B cell (primary cell): ENCODE data around the gene MBNL1. TPM values are rescaled to one million over a fixed set of nuclear protein-coding genes. Genes with fewer than 3 reads are reported as not detected.

ENCODE experiments used
- ATAC-seq: fragments of 200-7000 bp; cut with Tn5 transposase; one replicate; pipeline ENCODE4 v1.10.0; 2021; ENCODE audit warnings: low read depth, mild to moderate bottlenecking, moderate number of reproducible peaks, moderate library complexity
- CTCF ChIA-PET: fragments of 350-600 bp; sonication (Branson Sonifier 250); formaldehyde crosslinking; loops from one replicate; lab custom pipeline; 2021; ENCODE audit warnings: antibody characterized with exemption, inconsistent platforms; lab: Charles Lee
- POLR2A ChIA-PET: fragments of 350-600 bp; sonication (Branson Sonifier 250); formaldehyde crosslinking; loops from one replicate; lab custom pipeline; 2021; ENCODE audit warnings: antibody characterized with exemption; lab: Charles Lee
- DNase-seq: peaks from one replicate; pipeline ENCODE4 v3.0.0; 2013
- H2AFZ ChIP-seq: 2 replicates; pipeline ENCODE4 v1.6.1; 2012; ENCODE audit warnings: mild to moderate bottlenecking, low read depth, low read length; ENCODE audit not compliant: insufficient read depth, poor library complexity, severe bottlenecking
- H3K27ac ChIP-seq, 2 donors: 1 replicate in 1 of 2; 2 replicates in 1 of 2; pipeline ENCODE4 v1.5.1; 2012 to 2013; ENCODE audit warnings: low read length in 2 of 2, mild to moderate bottlenecking in 2 of 2, moderate library complexity in 1 of 2
- H3K27me3 ChIP-seq, 4 experiments: fragments of 200-600 bp in 1 of 4; sonication (generic) in 1 of 4; replicated peaks in 1 of 4; 1 replicate in 2 of 4; 2 replicates in 2 of 4; pipeline versions ENCODE4 v1.6.1 to v1.7.0; 2013 to 2016; ENCODE audit warnings: low read length in 3 of 4, mild to moderate bottlenecking in 2 of 4, mixed read lengths in 1 of 4, moderate library complexity in 1 of 4; ENCODE audit not compliant: insufficient read depth in 4 of 4, control insufficient read depth in 3 of 4; ENCODE audit errors: control extremely low read depth in 1 of 4
- H3K36me3 ChIP-seq, 2 experiments: replicated peaks in 1 of 2; 1 replicate in 1 of 2; 2 replicates in 1 of 2; pipeline versions ENCODE4 v1.6.1 to v1.7.1; 2013; ENCODE audit warnings: low read length in 1 of 2; ENCODE audit not compliant: insufficient read depth in 2 of 2, control insufficient read depth in 1 of 2; ENCODE audit errors: control extremely low read depth in 1 of 2, extremely low read depth in 1 of 2
- H3K4me1 ChIP-seq, 2 donors: fragments of 200-600 bp in 1 of 2; sonication (generic) in 1 of 2; 1 replicate in 1 of 2; 2 replicates in 1 of 2; pipeline versions ENCODE4 v1.5.1 to v1.6.1; 2013 to 2017; ENCODE audit warnings: low read length in 2 of 2; ENCODE audit not compliant: control insufficient read depth in 2 of 2, insufficient read depth in 2 of 2
- H3K4me2 ChIP-seq: replicated peaks from 2 replicates; pipeline ENCODE3; 2012; ENCODE audit warnings: mild to moderate bottlenecking, low read depth, low read length; ENCODE audit not compliant: poor library complexity, severe bottlenecking
- H3K4me3 ChIP-seq, 5 experiments: fragments of 200-600 bp in 1 of 5; sonication (generic) in 1 of 5; 1 replicate in 3 of 5; 2 replicates in 2 of 5; pipeline versions ENCODE4 v1.5.1 to v1.7.0; 2011 to 2016; ENCODE audit warnings: low read length in 4 of 5, mild to moderate bottlenecking in 4 of 5, low read depth in 2 of 5, control low read depth in 1 of 5, moderate library complexity in 1 of 5; ENCODE audit not compliant: insufficient read depth in 1 of 5; ENCODE audit errors: control extremely low read depth in 1 of 5, extremely low read depth in 1 of 5
- H3K79me2 ChIP-seq: fragments of 200-600 bp; sonication (generic); one replicate; pipeline ENCODE4 v1.6.0; 2016; ENCODE audit warnings: low read length; ENCODE audit not compliant: control insufficient read depth, insufficient read depth
- H3K9ac ChIP-seq: fragments of 200-600 bp; sonication (generic); 2 replicates; pipeline ENCODE4 v1.6.1; 2017; ENCODE audit warnings: mild to moderate bottlenecking, low read length, moderate library complexity
- H3K9me3 ChIP-seq, 3 donors: one replicate each; pipeline versions ENCODE4 v1.6.1 to v1.7.1; 2013; ENCODE audit warnings: low read length in 2 of 3; ENCODE audit not compliant: control insufficient read depth in 2 of 3, insufficient read depth in 1 of 3; ENCODE audit errors: control extremely low read depth in 1 of 3
- H4K20me1 ChIP-seq: 2 replicates; pipeline ENCODE4 v1.6.0; 2012; ENCODE audit warnings: mild to moderate bottlenecking, low read length; ENCODE audit not compliant: insufficient read depth, control insufficient read depth, poor library complexity, severe bottlenecking
- H3K27ac Mint-ChIP-seq: one replicate; pipeline ENCODE4 v1.8.0; 2021; ENCODE audit warnings: mixed read lengths
- H3K27me3 Mint-ChIP-seq: one replicate; pipeline ENCODE4 v1.8.0; 2021; ENCODE audit warnings: mixed read lengths
- H3K4me1 Mint-ChIP-seq: one replicate; pipeline ENCODE4 v1.8.0; 2021; ENCODE audit warnings: mixed read lengths
- H3K4me3 Mint-ChIP-seq: one replicate; pipeline ENCODE4 v1.8.0; 2021; ENCODE audit warnings: mixed read lengths
- H3K9me3 Mint-ChIP-seq: one replicate; pipeline ENCODE4 v1.8.0; 2022; ENCODE audit warnings: mixed read lengths; ENCODE audit not compliant: insufficient read depth
- EZH2 ChIP-seq: IDR thresholded peaks from 2 replicates; pipeline ENCODE4 v1.6.1; 2012; ENCODE audit warnings: borderline replicate concordance, low read depth, mild to moderate bottlenecking, moderate library complexity, low read length; ENCODE audit not compliant: insufficient read depth, poor library complexity, severe bottlenecking
- WGBS: methylation state at CpG from one replicate; pipeline ENCODE4 v1.1.5; 2013; ENCODE audit warnings: missing lambda C conversion rate; ENCODE audit not compliant: insufficient coverage; 5-methylcytosine and 5-hydroxymethylcytosine counted together
- intact Hi-C: fragments of 100-400 bp; cut with micrococcal nuclease; formaldehyde crosslinking; loops from one replicate; pipeline ENCODE4 v1.10.0; 2022
- polyA plus RNA-seq: library from polyadenylated mRNA; depleted of rRNA; stranded (reverse); fragments of >200 nt; gene quantifications from 2 replicates; pipeline ENCODE4 v1.2.3, GENCODE V29; 2012
- total RNA-seq, 2 donors: library from RNA; stranded (reverse); fragments of 120-200 nt in 1 of 2; gene quantifications; 1 replicate in 1 of 2; 2 replicates in 1 of 2; pipeline versions ENCODE4 v1.2.3 to v1.2.4, GENCODE V29; 2013 to 2022
- TF ChIP-seq, protein P1 (sequence below): fragments of 200-600 bp; IDR thresholded peaks from one replicate; pipeline ENCODE4 v1.8.0; 2022; ENCODE audit warnings: antibody characterized with exemption, mild to moderate bottlenecking

MBNL1 gene
- total and polyA plus RNA-seq, 2 donors (not counting 1 experiment from before 2014, with no cell fraction given) = 195 to 505 TPM

DNA sequence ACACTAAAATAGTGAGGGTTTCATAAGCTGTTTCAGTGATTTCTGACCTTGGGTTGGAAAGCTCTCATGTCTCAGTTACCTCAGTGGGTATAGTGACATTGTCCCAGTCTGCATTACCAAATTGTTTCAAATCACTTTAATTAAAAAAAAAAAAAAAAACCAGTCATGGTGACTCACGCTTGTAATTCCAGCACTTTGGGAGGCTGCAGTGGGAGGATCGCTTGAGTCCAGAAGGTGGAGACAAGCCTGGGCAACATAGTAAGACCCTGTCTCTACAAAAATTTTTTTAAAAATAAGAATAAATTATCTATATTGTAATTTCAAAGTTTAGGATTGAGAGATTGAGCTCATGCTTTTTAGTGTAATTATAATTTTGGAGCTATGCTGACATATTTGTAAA, 78.0 kb downstream of the MBNL1 start:
- H3K27me3 ChIP-seq = no peaks in the 10 kb centered on the region
- H3K9ac ChIP-seq = no peak overlapping the region
- Mint-ChIP-seq H3K4me3 (no peak overlapping the region), H3K9me3 (no peaks in the 10 kb centered on the region), H3K27me3 (no peaks in the 10 kb centered on the region), H3K27ac (no peak overlapping the region), H3K4me1 (peaks cover 31% of the 10 kb centered on the region)
- peaks cover 13 to 35% of the 10 kb centered on the region in 2 donors for H3K4me1 ChIP-seq
- CTCF ChIA-PET = interaction anchor here (0.6 kb wide), 1 partner anchor 96 kb away, joined by 3 read pairs; no protein-coding TSS in a partner anchor
- POLR2A ChIA-PET = no interaction called here
- H3K4me2 ChIP-seq = no peak overlapping the region
- intact Hi-C loops = loop anchor here (5.0 kb wide), 1 partner anchor 36 kb away; no protein-coding TSS in a partner anchor
- H3K79me2 ChIP-seq = peaks cover 98% of the 10 kb centered on the region
- peaks cover 3 to 32% of the 10 kb centered on the region in 2 experiments for H3K36me3 ChIP-seq
- no peak overlapping the region for H3K4me3 ChIP-seq
- no CpG with 5 or more reads among the region's 2 CpGs for WGBS
- ATAC-seq = no peak
- no peak for DNase-seq
- H2AFZ ChIP-seq = no peak overlapping the region
- H4K20me1 ChIP-seq = no peaks in the 10 kb centered on the region
- TF ChIP-seq EZH2 = no peak
- TF ChIP-seq, protein P1, sequence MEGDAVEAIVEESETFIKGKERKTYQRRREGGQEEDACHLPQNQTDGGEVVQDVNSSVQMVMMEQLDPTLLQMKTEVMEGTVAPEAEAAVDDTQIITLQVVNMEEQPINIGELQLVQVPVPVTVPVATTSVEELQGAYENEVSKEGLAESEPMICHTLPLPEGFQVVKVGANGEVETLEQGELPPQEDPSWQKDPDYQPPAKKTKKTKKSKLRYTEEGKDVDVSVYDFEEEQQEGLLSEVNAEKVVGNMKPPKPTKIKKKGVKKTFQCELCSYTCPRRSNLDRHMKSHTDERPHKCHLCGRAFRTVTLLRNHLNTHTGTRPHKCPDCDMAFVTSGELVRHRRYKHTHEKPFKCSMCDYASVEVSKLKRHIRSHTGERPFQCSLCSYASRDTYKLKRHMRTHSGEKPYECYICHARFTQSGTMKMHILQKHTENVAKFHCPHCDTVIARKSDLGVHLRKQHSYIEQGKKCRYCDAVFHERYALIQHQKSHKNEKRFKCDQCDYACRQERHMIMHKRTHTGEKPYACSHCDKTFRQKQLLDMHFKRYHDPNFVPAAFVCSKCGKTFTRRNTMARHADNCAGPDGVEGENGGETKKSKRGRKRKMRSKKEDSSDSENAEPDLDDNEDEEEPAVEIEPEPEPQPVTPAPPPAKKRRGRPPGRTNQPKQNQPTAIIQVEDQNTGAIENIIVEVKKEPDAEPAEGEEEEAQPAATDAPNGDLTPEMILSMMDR = no peak
- no peak overlapping the region for H3K27ac ChIP-seq
- no peaks in the 10 kb centered on the region for H3K9me3 ChIP-seq

DNA sequence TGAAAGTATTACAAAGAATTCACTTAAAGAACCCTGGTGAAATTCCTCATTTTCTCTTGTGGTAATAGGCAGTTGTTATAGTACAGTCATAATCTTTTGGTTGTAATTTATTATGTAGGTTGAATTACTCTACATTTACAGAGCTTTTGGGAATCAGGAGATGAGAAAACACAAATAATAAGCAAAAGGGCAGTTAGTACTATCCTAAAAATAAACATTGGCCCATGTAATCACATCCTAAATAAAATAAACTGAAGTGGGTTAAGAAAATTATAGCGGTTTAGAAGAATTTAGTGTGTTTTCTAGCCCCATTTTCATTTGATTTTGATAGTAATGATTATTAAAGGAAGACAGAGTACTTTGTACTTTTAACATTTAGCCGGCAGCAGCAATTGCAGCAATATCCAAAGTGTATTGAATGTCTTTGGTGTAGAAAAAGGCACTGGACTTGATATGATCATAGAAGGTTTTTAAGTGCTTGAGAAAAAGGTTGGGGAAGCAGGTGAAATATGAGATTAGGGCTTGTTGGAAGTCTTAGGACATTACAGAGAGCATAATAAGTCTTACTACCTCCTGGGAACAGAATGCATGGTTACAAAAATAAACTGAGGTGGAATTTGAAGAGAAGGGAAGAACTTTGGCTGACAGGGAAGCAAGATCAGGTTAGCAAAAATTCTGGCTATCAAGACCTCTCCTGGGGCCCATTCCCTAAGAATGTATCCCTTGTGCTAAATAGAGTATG, 79.9 kb downstream of the MBNL1 start:
- Histone ChIP-seq H3K27ac (peak overlapping the region in 1 of 2 donors; percentile 45), H3K36me3 (peaks cover 6 to 25% of the 10 kb centered on the region in 2 experiments), H3K9ac (no peak overlapping the region), H4K20me1 (no peaks in the 10 kb centered on the region), H3K27me3 (no peaks in the 10 kb centered on the region), H3K79me2 (peaks cover 99% of the 10 kb centered on the region), H3K4me2 (no peak overlapping the region), H3K4me1 (peaks cover 28 to 54% of the 10 kb centered on the region in 2 donors), H2AFZ (no peak overlapping the region), H3K9me3 (no peaks in the 10 kb centered on the region), H3K4me3 (no peak overlapping the region)
- H3K27ac Mint-ChIP-seq = peak overlapping the region; percentile 16
- ATAC-seq (no peak), DNase-seq (no peak)
- ChIA-PET POLR2A (no interaction called here), CTCF (interaction anchor here (1.4 kb wide), 1 partner anchor 95 kb away, joined by 3 read pairs; no protein-coding TSS in a partner anchor)
- H3K9me3 Mint-ChIP-seq = no peaks in the 10 kb centered on the region
- 100% methylated on average over 1 of the region's 2 CpGs for WGBS
- TF ChIP-seq, protein P1 = no peak
- no peak for TF ChIP-seq EZH2
- no peaks in the 10 kb centered on the region for H3K27me3 Mint-ChIP-seq
- H3K4me3 Mint-ChIP-seq = no peak overlapping the region
- intact Hi-C loops = loop anchor here (2.0 to 5.0 kb wide), 2 partner anchors 14 to 34 kb away; no protein-coding TSS in a partner anchor
- H3K4me1 Mint-ChIP-seq = peaks cover 40% of the 10 kb centered on the region
